GM12878 (cell line): ENCODE measurements around the gene PAX1. TPM values are rescaled to one million over a fixed set of nuclear protein-coding genes. Genes with fewer than 3 reads are reported as not detected.

ENCODE experiments used
- ATAC-seq: fragments of 200-7000 bp; cut with Tn5 transposase; 3 replicates; pipeline ENCODE4 v1.9.1; 2020; ENCODE audit warnings: mild to moderate bottlenecking, moderate library complexity
- BruUV-seq: library from RNA; stranded (reverse); fragments of 400-500 nt; replicated peaks from 2 replicates; lab custom pipeline; 2021; lab: Mats Ljungman, UMichigan
- CTCF ChIA-PET: fragments of 300-600 bp; sonication (Branson Sonifier 250); formaldehyde crosslinking; extraction: SDS; loops from one replicate; lab custom pipeline; 2021; ENCODE audit warnings: inconsistent platforms; lab: Yijun Ruan, JAX
- POLR2A ChIA-PET: fragments of 350-600 bp; formaldehyde crosslinking; extraction: SDS; loops from one replicate; lab custom pipeline; 2021; ENCODE audit warnings: inconsistent platforms; lab: Charles Lee
- RAD21 ChIA-PET: fragments of 300-600 bp; sonication (Branson Sonifier 250); formaldehyde crosslinking; loops from one replicate; lab custom pipeline; 2023; ENCODE audit warnings: antibody characterized with exemption; ENCODE audit not compliant: unreplicated experiment; lab: Charles Lee
- SMC1A ChIA-PET: fragments of 300-600 bp; sonication (Branson Sonifier 250); formaldehyde crosslinking; loops from one replicate; lab custom pipeline; 2023; ENCODE audit not compliant: unreplicated experiment, uncharacterized antibody; lab: Charles Lee
- DNase-seq: peaks from one replicate; pipeline ENCODE4 v3.0.0-alpha.2; 2011; ENCODE audit warnings: low read depth, low spot score
- FAIRE-seq: peaks from 3 replicates; lab custom pipeline; 2011; peaks lifted over from hg19 to GRCh38; lab: Jason Lieb, UNC
- H2AFZ ChIP-seq: 2 replicates; pipeline ENCODE4 v1.6.0; 2011; ENCODE audit warnings: low read depth, low read length, control low read depth; ENCODE audit not compliant: control insufficient read depth
- H3K27ac ChIP-seq: 2 replicates; pipeline ENCODE4 v1.5.1; 2011; ENCODE audit warnings: control low read depth; ENCODE audit not compliant: control insufficient read depth, insufficient read depth
- H3K27me3 ChIP-seq, 2 experiments: replicated peaks in 1 of 2; 2 replicates each; pipeline versions ENCODE4 v1.6.0 to v1.6.1; 2011; ENCODE audit warnings: low read length in 1 of 2; ENCODE audit not compliant: control insufficient read depth in 2 of 2, insufficient read depth in 2 of 2
- H3K36me3 ChIP-seq, 2 experiments: 2 replicates each; pipeline ENCODE4 v1.5.1; 2011; ENCODE audit warnings: low read length in 1 of 2; ENCODE audit not compliant: control insufficient read depth in 2 of 2, insufficient read depth in 2 of 2
- H3K4me1 ChIP-seq: 2 replicates; pipeline ENCODE4 v1.6.1; 2011; ENCODE audit warnings: mild to moderate bottlenecking, low read length, moderate library complexity, mixed read lengths; ENCODE audit not compliant: control insufficient read depth, insufficient read depth
- H3K4me2 ChIP-seq: 2 replicates; pipeline ENCODE4 v1.6.0; 2011; ENCODE audit warnings: control low read depth; ENCODE audit not compliant: control insufficient read depth, insufficient read depth
- H3K4me3 ChIP-seq: fragments of 200-600 bp; sonication (generic); 2 replicates; pipeline ENCODE4 v1.5.1; 2016
- H3K79me2 ChIP-seq: 2 replicates; pipeline ENCODE4 v1.6.0; 2011; ENCODE audit warnings: low read length; ENCODE audit not compliant: control insufficient read depth, insufficient read depth
- H3K9ac ChIP-seq: 2 replicates; pipeline ENCODE4 v1.8.0; 2011; ENCODE audit warnings: low read length, control low read depth, mixed read lengths; ENCODE audit not compliant: control insufficient read depth, insufficient read depth
- H3K9me3 ChIP-seq: replicated peaks from 3 replicates; pipeline ENCODE4 v1.5.1; 2011; ENCODE audit warnings: mild to moderate bottlenecking, low read length; ENCODE audit not compliant: control insufficient read depth, insufficient read depth
- H4K20me1 ChIP-seq: 2 replicates; pipeline ENCODE4 v1.6.0; 2011; ENCODE audit not compliant: control insufficient read depth, insufficient read depth
- CEBPB ChIP-seq, 2 experiments: fragments of 150-350 bp in 1 of 2; IDR thresholded peaks; 2 replicates each; pipeline ENCODE4 v1.6.1; 2012 to 2014; ENCODE audit warnings: low read depth in 2 of 2, low read length in 2 of 2, borderline replicate concordance in 1 of 2, inconsistent platforms in 1 of 2
- CHD2 ChIP-seq: IDR thresholded peaks from 2 replicates; pipeline ENCODE4 v1.6.1; 2011; ENCODE audit warnings: low read depth, low read length, improper control_type of control experiment, borderline replicate concordance
- CREB1 ChIP-seq: IDR thresholded peaks from 2 replicates; pipeline ENCODE4 v1.6.1; 2012; ENCODE audit warnings: low read depth, mild to moderate bottlenecking, inconsistent platforms
- DPF2 ChIP-seq: fragments of 450-650 bp; IDR thresholded peaks from 2 replicates; pipeline ENCODE4 v1.6.1; 2017; ENCODE audit warnings: mild to moderate bottlenecking
- IRF4 ChIP-seq: IDR thresholded peaks from 2 replicates; pipeline ENCODE4 v1.6.1; 2011; ENCODE audit warnings: low read depth, low read length
- PAX5 ChIP-seq: IDR thresholded peaks from 2 replicates; pipeline ENCODE4 v1.6.1; 2011; ENCODE audit warnings: low read depth, low read length, borderline replicate concordance
- RB1 ChIP-seq: fragments of 450-650 bp; formaldehyde crosslinking; IDR thresholded peaks from 2 replicates; pipeline ENCODE4 v1.6.1; 2017; ENCODE audit warnings: mild to moderate bottlenecking, borderline replicate concordance
- RFX5 ChIP-seq: IDR thresholded peaks from 2 replicates; pipeline ENCODE4 v1.6.1; 2011; ENCODE audit warnings: low read depth, low read length, improper control_type of control experiment
- ZNF24 ChIP-seq: fragments of 450-650 bp; IDR thresholded peaks from 2 replicates; pipeline ENCODE4 v1.6.1; 2017; ENCODE audit warnings: antibody characterized with exemption, mild to moderate bottlenecking
- WGBS: methylation state at CpG from one replicate; pipeline ENCODE4 v1.1.6; 2016; ENCODE audit warnings: low lambda C conversion rate; ENCODE audit not compliant: insufficient replicate concordance, insufficient coverage; ENCODE audit errors: missing lambda C conversion rate; 5-methylcytosine and 5-hydroxymethylcytosine counted together
- in situ Hi-C: fragments of 300-500 bp; cut with MboI; formaldehyde crosslinking; loops from 9 replicates; pipeline ENCODE4 v1.14.3; 2018; ENCODE audit warnings: mixed read lengths
- intact Hi-C: fragments of 100-400 bp; cut with micrococcal nuclease; formaldehyde crosslinking; loops from one replicate; pipeline ENCODE4 v1.14.2; 2022; ENCODE audit not compliant: unreplicated experiment
- polyA plus RNA-seq, 11 experiments: library from polyadenylated mRNA; depleted of rRNA in 4 of 11; unstranded in 6 of 11; stranded (reverse) in 5 of 11; fragments of >200 nt; fragmentation: Nextera tagmentation in 4 of 11; fragmentation: Illumina TruSeq in 1 of 11; extraction: Ambion mirVana in 4 of 11; extraction: Trizol in 1 of 11; gene quantifications; 1 replicate in 1 of 11; 2 replicates in 10 of 11; pipeline versions ENCODE4 v1.2.1 to v1.2.3, GENCODE V29; 2011 to 2016; ENCODE audit warnings: inconsistent platforms in 2 of 11, missing spikeins in 2 of 11, low read depth in 1 of 11
- total RNA-seq, 4 experiments: library from RNA; depleted of rRNA in 3 of 4; stranded (reverse); fragments of >200 nt in 3 of 4; fragmentation: Illumina TruSeq in 1 of 4; extraction: Trizol in 1 of 4; gene quantifications; 2 replicates each; pipeline versions ENCODE4 v1.2.1 to v1.2.3, GENCODE V29; 2013 to 2021
- TF ChIP-seq, protein P1 (sequence below): IDR thresholded peaks from 2 replicates; pipeline ENCODE4 v1.6.1; 2012; ENCODE audit warnings: low read length, inconsistent platforms
- TF ChIP-seq, protein P2 (sequence below): fragments of 450-650 bp; formaldehyde crosslinking; IDR thresholded peaks from 2 replicates; pipeline ENCODE4 v1.4.0; 2022; ENCODE audit warnings: mild to moderate bottlenecking, moderate library complexity

The PAX1 gene
- total and polyA plus RNA-seq, 10 of the 15 experiments (the other 5 are each of a cell fraction or from before 2014, with no cell fraction given): not detected

DNA sequence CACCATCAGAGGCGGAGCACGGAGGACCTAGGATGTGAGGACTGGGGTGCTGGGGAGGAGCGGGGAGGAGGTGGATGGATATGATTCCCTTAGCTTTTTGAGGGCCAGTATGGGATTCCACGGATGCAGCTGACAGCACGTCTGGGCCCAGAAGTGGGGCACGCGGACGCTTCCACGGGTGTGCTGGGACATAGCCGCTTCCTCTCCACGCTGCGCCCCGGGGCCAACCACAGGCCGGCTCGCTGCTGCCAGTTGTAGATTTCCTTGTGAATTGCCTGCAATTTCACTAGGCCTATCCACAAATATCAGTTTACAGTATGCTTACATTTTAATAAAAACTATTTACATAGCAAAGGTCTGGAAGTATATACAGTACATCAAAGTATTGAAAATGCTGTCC, 23.9 kb downstream of the PAX1 start:
- no peak for FAIRE-seq
- ChIA-PET POLR2A (no interaction called here), RAD21 (no interaction called here), CTCF (interaction anchor here (2.5 kb wide), 1 partner anchor 10 kb away, joined by 18 read pairs; no protein-coding TSS in a partner anchor), SMC1A (interaction anchor here (0.7 kb wide), 1 partner anchor 10 kb away, joined by 3 read pairs; no protein-coding TSS in a partner anchor)
- intact Hi-C loops (no loop called here), in situ Hi-C loops (loop anchor here (10.0 kb wide), 1 partner anchor 585 kb away; no protein-coding TSS in a partner anchor)
- no TSS peak for BruUV-seq
- ATAC-seq: no peak
- H4K20me1 ChIP-seq: no peaks in the 10 kb centered on the region
- H3K4me2 ChIP-seq: no peak overlapping the region
- no peak for TF ChIP-seq CHD2
- no peak overlapping the region for H3K4me3 ChIP-seq
- no peak overlapping the region for H3K9ac ChIP-seq
- H3K27ac ChIP-seq: no peak overlapping the region
- no peak overlapping the region for H2AFZ ChIP-seq
- no peaks in the 10 kb centered on the region for H3K27me3 ChIP-seq
- DNase-seq: no peak
- H3K36me3 ChIP-seq: no peaks in the 10 kb centered on the region
- 60% methylated on average over 15 of the region's 15 CpGs for WGBS
- no peaks in the 10 kb centered on the region for H3K79me2 ChIP-seq
- no peaks in the 10 kb centered on the region for H3K4me1 ChIP-seq
- H3K9me3 ChIP-seq: no peaks in the 10 kb centered on the region

DNA sequence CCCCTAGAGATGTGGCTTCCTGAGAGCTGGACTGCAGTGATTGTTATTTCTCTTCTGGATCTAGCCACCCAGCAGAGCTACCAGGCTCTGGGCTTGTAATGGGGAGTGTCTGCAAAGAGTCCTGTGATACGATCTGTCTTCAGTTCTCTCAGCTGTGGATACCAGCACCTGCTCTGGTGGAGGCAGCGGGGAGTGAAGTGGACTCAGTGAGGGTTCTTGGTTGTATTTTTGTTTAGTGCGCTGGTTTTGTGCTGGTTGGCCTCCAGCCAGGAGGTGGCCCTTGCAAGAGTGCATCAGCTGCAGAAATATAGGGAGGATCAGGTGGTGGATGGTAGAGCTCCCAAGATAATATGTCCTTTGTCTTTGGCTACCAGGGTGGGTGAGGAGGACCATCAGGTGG, 33.7 kb downstream of the PAX1 start:
- in situ Hi-C loops: no loop called here
- BruUV-seq: no TSS peak
- intact Hi-C loops: no loop called here
- no peaks in the 10 kb centered on the region for H3K27me3 ChIP-seq
- ChIA-PET SMC1A (no interaction called here), POLR2A (no interaction called here)
- TF ChIP-seq, protein P1, sequence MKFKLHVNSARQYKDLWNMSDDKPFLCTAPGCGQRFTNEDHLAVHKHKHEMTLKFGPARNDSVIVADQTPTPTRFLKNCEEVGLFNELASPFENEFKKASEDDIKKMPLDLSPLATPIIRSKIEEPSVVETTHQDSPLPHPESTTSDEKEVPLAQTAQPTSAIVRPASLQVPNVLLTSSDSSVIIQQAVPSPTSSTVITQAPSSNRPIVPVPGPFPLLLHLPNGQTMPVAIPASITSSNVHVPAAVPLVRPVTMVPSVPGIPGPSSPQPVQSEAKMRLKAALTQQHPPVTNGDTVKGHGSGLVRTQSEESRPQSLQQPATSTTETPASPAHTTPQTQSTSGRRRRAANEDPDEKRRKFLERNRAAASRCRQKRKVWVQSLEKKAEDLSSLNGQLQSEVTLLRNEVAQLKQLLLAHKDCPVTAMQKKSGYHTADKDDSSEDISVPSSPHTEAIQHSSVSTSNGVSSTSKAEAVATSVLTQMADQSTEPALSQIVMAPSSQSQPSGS: no peak
- TF ChIP-seq IRF4 (no peak), PAX5 (no peak), RFX5 (no peak), DPF2 (no peak), CEBPB (IDR thresholded peaks at IDR 0.05; ENCODE audit: borderline replicate concordance in 1 of 2, low read depth in 2 of 2, low read length in 2 of 2) (no peak), RB1 (no peak), CREB1 (no peak), ZNF24 (no peak)
- TF ChIP-seq, protein P2, sequence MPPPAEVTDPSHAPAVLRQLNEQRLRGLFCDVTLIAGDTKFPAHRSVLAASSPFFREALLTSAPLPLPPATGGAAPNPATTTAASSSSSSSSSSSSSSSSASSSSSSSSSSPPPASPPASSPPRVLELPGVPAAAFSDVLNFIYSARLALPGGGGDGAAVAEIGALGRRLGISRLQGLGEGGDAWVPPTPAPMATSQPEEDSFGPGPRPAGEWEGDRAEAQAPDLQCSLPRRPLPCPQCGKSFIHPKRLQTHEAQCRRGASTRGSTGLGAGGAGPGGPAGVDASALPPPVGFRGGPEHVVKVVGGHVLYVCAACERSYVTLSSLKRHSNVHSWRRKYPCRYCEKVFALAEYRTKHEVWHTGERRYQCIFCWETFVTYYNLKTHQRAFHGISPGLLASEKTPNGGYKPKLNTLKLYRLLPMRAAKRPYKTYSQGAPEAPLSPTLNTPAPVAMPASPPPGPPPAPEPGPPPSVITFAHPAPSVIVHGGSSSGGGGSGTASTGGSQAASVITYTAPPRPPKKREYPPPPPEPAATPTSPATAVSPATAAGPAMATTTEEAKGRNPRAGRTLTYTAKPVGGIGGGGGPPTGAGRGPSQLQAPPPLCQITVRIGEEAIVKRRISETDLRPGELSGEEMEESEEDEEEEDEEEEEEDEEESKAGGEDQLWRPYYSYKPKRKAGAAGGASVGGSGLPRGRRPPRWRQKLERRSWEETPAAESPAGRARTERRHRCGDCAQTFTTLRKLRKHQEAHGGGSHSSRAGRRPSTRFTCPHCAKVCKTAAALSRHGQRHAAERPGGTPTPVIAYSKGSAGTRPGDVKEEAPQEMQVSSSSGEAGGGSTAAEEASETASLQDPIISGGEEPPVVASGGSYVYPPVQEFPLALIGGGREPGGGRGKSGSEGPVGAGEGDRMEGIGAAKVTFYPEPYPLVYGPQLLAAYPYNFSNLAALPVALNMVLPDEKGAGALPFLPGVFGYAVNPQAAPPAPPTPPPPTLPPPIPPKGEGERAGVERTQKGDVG (CRISPR knock-in tag): no peak
- TF ChIP-seq, all 136 proteins: peak for 0
- WGBS: 18% methylated on average over 3 of the region's 3 CpGs
- Histone ChIP-seq H3K27ac (no peak overlapping the region), H4K20me1 (no peaks in the 10 kb centered on the region), H3K4me1 (no peaks in the 10 kb centered on the region), H3K36me3 (no peaks in the 10 kb centered on the region), H3K9ac (no peak overlapping the region), H3K79me2 (no peaks in the 10 kb centered on the region), H2AFZ (no peak overlapping the region), H3K9me3 (no peaks in the 10 kb centered on the region), H3K4me2 (no peak overlapping the region), H3K4me3 (no peak overlapping the region)
- ATAC-seq (no peak), FAIRE-seq (no peak), DNase-seq (no peak)
- ChIA-PET CTCF (no interaction called here), RAD21 (no interaction called here)
